PC-3 (cell line): ENCODE measurements around the gene MEGF10. TPM values are rescaled to one million over a fixed set of nuclear protein-coding genes. Genes with fewer than 3 reads are reported as not detected.

Source experiments
- ATAC-seq: fragments of 200-7000 bp; cut with Tn5 transposase; 2 replicates; pipeline ENCODE4 v1.9.1; 2020; ENCODE audit warnings: mild to moderate bottlenecking, moderate library complexity
- BruUV-seq: library from RNA; stranded (reverse); fragments of 400-500 nt; replicated peaks from 2 replicates; lab custom pipeline; 2021; lab: Mats Ljungman, UMichigan
- CTCF ChIA-PET: fragments of 300-600 bp; sonication (Branson Sonifier 250); formaldehyde crosslinking; loops from one replicate; lab custom pipeline; 2022; ENCODE audit warnings: antibody characterized with exemption; lab: Charles Lee
- POLR2A ChIA-PET: fragments of 300-600 bp; sonication (Branson Sonifier 250); formaldehyde crosslinking; loops from one replicate; lab custom pipeline; 2022; ENCODE audit warnings: antibody characterized with exemption; ENCODE audit not compliant: unreplicated experiment; lab: Charles Lee
- DNase-seq: peaks from one replicate; pipeline ENCODE4 v3.0.0-alpha.2; 2015
- H2AFZ ChIP-seq: fragments of 300-600 bp; sonication (generic); 2 replicates; pipeline ENCODE4 v1.6.0; 2016; ENCODE audit warnings: antibody characterized with exemption, low read length
- H3F3A ChIP-seq: fragments of 300-600 bp; sonication (generic); one replicate; pipeline ENCODE4 v1.6.0; 2017; ENCODE audit warnings: antibody characterized with exemption, low read length, control low read depth, mild to moderate bottlenecking; ENCODE audit not compliant: unreplicated experiment
- H3K27ac ChIP-seq: fragments of 300-600 bp; sonication (generic); 2 replicates; pipeline ENCODE4 v1.5.1; 2016; ENCODE audit warnings: mild to moderate bottlenecking, low read length
- H3K27me3 ChIP-seq: fragments of 300-600 bp; sonication (generic); 2 replicates; pipeline ENCODE4 v1.6.1; 2016; ENCODE audit warnings: low read length, mixed read lengths
- H3K36me3 ChIP-seq: fragments of 300-600 bp; sonication (generic); 2 replicates; pipeline ENCODE4 v1.6.1; 2016; ENCODE audit warnings: low read depth, mixed run types, low read length, mixed read lengths
- H3K4me1 ChIP-seq: fragments of 300-600 bp; sonication (generic); 2 replicates; pipeline ENCODE4 v1.5.1; 2016; ENCODE audit warnings: low read length; ENCODE audit not compliant: insufficient read depth
- H3K4me2 ChIP-seq: fragments of 300-600 bp; sonication (generic); 2 replicates; pipeline ENCODE4 v1.6.0; 2016; ENCODE audit warnings: low read length
- H3K4me3 ChIP-seq: fragments of 300-600 bp; sonication (generic); 2 replicates; pipeline ENCODE4 v1.5.1; 2016; ENCODE audit warnings: mild to moderate bottlenecking, low read length, mixed read lengths
- H3K79me2 ChIP-seq: fragments of 300-600 bp; sonication (generic); 2 replicates; pipeline ENCODE4 v1.6.1; 2017; ENCODE audit warnings: low read length, mixed read lengths
- H3K9ac ChIP-seq: fragments of 300-600 bp; sonication (generic); 2 replicates; pipeline ENCODE4 v1.6.0; 2016; ENCODE audit warnings: mild to moderate bottlenecking, low read length
- H3K9me2 ChIP-seq: fragments of 300-600 bp; sonication (generic); replicated peaks from 2 replicates; pipeline ENCODE4 v1.6.1; 2016; ENCODE audit warnings: mixed run types, low read length, mixed read lengths
- H3K9me3 ChIP-seq: fragments of 300-600 bp; sonication (generic); 2 replicates; pipeline ENCODE4 v1.6.1; 2016; ENCODE audit warnings: low read length, mixed read lengths
- H4K20me1 ChIP-seq: fragments of 300-600 bp; sonication (generic); 2 replicates; pipeline ENCODE4 v1.6.1; 2016; ENCODE audit warnings: low read length, mixed read lengths
- EZH2 ChIP-seq: fragments of 300-600 bp; sonication (generic); IDR thresholded peaks from one replicate; pipeline ENCODE4 v1.6.1; 2017; ENCODE audit warnings: antibody characterized with exemption, mild to moderate bottlenecking, low read length; ENCODE audit not compliant: unreplicated experiment
- EZH2phosphoT487 ChIP-seq: fragments of 300-600 bp; sonication (generic); IDR thresholded peaks from 2 replicates; pipeline ENCODE4 v1.6.1; 2018; ENCODE audit warnings: mild to moderate bottlenecking, antibody characterized with exemption, low read length, borderline replicate concordance
- intact Hi-C: fragments of 100-400 bp; cut with micrococcal nuclease; formaldehyde crosslinking; loops from 2 replicates; pipeline ENCODE4 v1.9.0; 2023
- total RNA-seq: library from RNA; depleted of rRNA; stranded (reverse); fragments of >200 nt; gene quantifications from 2 replicates; pipeline ENCODE4 v1.2.3, GENCODE V29; 2014
- TF ChIP-seq, protein P1 (sequence below): fragments of 300-600 bp; sonication (generic); conservative IDR thresholded peaks from 2 replicates; pipeline ENCODE4 v1.5.1; 2017; ENCODE audit warnings: antibody characterized with exemption, low read depth, mild to moderate bottlenecking, low read length

MEGF10 gene
- total RNA-seq, 1 experiment from 2014 or later: not detected

DNA sequence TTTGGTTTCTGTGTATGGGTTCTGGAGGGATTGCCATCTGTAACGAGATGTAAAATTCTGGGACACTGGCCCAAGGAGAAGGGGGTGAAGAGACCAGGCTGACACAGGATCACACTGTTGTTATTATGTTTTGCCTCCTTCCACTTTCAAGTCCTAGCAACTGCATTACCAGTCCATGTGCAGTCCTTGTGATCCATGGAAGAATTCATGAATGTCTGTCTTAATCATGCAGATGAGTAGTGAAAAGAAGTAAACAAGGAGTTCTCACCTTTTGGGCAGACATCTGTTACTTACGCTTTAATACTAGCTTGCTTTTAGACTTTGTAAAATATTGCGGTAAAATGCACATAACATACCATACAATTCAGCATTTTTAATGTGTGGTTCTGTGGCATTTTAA lies 18.3 kb downstream of the MEGF10 start:
- POLR2A ChIA-PET: no interaction called here
- no peaks in the 10 kb centered on the region for H3K9me3 ChIP-seq
- no peaks in the 10 kb centered on the region for H3K9me2 ChIP-seq
- H3K27me3 ChIP-seq: peaks cover 37% of the 10 kb centered on the region
- no peaks in the 10 kb centered on the region for H3K79me2 ChIP-seq
- H4K20me1 ChIP-seq: no peaks in the 10 kb centered on the region
- no peaks in the 10 kb centered on the region for H3K36me3 ChIP-seq
- H3K27ac ChIP-seq: no peak overlapping the region
- no peak overlapping the region for H3K4me2 ChIP-seq
- no peaks in the 10 kb centered on the region for H3K4me1 ChIP-seq
- TF ChIP-seq EZH2: no peak
- TF ChIP-seq EZH2phosphoT487: no peak
- TF ChIP-seq, protein P1, sequence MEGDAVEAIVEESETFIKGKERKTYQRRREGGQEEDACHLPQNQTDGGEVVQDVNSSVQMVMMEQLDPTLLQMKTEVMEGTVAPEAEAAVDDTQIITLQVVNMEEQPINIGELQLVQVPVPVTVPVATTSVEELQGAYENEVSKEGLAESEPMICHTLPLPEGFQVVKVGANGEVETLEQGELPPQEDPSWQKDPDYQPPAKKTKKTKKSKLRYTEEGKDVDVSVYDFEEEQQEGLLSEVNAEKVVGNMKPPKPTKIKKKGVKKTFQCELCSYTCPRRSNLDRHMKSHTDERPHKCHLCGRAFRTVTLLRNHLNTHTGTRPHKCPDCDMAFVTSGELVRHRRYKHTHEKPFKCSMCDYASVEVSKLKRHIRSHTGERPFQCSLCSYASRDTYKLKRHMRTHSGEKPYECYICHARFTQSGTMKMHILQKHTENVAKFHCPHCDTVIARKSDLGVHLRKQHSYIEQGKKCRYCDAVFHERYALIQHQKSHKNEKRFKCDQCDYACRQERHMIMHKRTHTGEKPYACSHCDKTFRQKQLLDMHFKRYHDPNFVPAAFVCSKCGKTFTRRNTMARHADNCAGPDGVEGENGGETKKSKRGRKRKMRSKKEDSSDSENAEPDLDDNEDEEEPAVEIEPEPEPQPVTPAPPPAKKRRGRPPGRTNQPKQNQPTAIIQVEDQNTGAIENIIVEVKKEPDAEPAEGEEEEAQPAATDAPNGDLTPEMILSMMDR: no peak
- H3F3A ChIP-seq: no peaks in the 10 kb centered on the region
- no peak overlapping the region for H3K9ac ChIP-seq
- H2AFZ ChIP-seq: no peak overlapping the region
- no peak overlapping the region for H3K4me3 ChIP-seq
- no peak for DNase-seq
- intact Hi-C loops: no loop called here
- no peak for ATAC-seq
- BruUV-seq: no TSS peak
- CTCF ChIA-PET: no interaction called here

DNA sequence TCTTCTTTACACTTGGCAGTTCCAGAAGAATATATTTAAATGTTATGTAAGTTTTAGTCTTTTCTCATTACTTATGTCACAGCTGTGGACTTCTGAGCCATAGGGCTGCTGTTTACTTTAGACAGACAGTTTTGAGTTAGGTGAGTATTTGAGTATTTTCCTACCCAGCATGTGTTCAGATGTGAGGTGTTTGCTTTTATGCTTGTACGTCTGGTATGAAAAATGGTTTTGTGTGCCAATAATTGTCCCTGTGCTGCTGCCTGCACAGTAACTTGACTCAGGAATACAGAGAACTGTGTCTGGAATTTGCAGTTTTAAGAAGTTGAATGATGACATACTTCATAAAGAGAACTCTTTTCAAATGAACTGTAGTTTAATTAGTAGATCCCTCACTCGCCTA lies 20.8 kb downstream of the MEGF10 start:
- Histone ChIP-seq H4K20me1 (no peaks in the 10 kb centered on the region), H2AFZ (no peak overlapping the region), H3K27me3 (peaks cover 45% of the 10 kb centered on the region), H3K79me2 (no peaks in the 10 kb centered on the region), H3K4me1 (no peaks in the 10 kb centered on the region), H3K4me2 (no peak overlapping the region), H3F3A (no peaks in the 10 kb centered on the region), H3K9me2 (no peaks in the 10 kb centered on the region), H3K27ac (no peak overlapping the region), H3K9me3 (no peaks in the 10 kb centered on the region), H3K9ac (no peak overlapping the region), H3K36me3 (no peaks in the 10 kb centered on the region), H3K4me3 (no peak overlapping the region)
- ChIA-PET CTCF (no interaction called here), POLR2A (no interaction called here)
- TF ChIP-seq EZH2phosphoT487 (no peak), EZH2 (no peak)
- TF ChIP-seq, protein P1: no peak
- BruUV-seq: no TSS peak
- intact Hi-C loops: loop anchor here (5.0 kb wide), 2 partner anchors 269 to 654 kb away; no protein-coding TSS in a partner anchor
- DNase-seq (no peak), ATAC-seq (no peak)

DNA sequence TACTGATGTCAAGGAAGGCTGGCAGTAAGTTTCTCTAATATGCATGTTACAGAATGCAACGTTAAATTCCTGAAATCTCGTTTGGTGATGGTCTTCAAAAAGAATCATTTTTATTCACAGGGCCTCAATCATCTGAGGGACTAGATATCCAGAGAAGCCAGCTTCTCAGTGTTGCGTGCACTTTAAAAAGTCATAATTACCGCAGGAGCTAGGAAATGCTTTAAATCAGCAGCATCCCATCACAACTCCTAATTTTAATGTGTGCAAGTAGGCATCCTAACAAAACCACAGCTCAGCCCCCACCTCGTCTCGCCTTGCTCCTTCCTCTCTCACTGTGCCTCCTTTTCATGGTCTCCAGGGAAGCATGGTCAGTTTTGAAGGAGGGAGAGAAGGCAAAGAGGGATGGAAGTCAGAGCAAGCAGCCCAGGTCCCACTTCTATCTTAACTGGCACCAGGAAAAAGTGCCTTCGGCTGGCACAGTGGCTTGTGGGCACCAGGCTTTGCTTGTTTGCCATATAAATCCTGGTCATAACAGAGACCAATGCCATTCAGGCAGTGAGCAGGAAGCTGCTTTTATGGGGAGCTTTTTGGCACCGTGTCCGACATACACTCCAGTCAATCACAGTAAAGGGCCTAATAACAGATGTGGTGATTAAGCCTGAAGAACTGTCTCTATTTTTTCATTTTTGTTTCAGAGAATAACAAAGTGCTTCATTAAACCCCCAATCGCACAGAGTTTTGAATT lies 21.4 kb downstream of the MEGF10 start:
- no peaks in the 10 kb centered on the region for H3F3A ChIP-seq
- ChIA-PET POLR2A (no interaction called here), CTCF (interaction anchor here (0.5 kb wide), 1 partner anchor 25 kb away, joined by 3 read pairs; no protein-coding TSS in a partner anchor)
- H4K20me1 ChIP-seq: no peaks in the 10 kb centered on the region
- ATAC-seq: no peak
- H2AFZ ChIP-seq: no peak overlapping the region
- no peak overlapping the region for H3K4me3 ChIP-seq
- H3K4me2 ChIP-seq: no peak overlapping the region
- H3K27ac ChIP-seq: no peak overlapping the region
- no peaks in the 10 kb centered on the region for H3K9me2 ChIP-seq
- no peaks in the 10 kb centered on the region for H3K9me3 ChIP-seq
- TF ChIP-seq EZH2 (no peak), EZH2phosphoT487 (no peak)
- TF ChIP-seq, protein P1: no peak
- peaks cover 50% of the 10 kb centered on the region for H3K27me3 ChIP-seq
- no peak for DNase-seq
- intact Hi-C loops: loop anchor here (5.0 kb wide), 2 partner anchors 270 to 655 kb away; no protein-coding TSS in a partner anchor
- H3K79me2 ChIP-seq: no peaks in the 10 kb centered on the region
- H3K36me3 ChIP-seq: no peaks in the 10 kb centered on the region
- no peaks in the 10 kb centered on the region for H3K4me1 ChIP-seq
- no peak overlapping the region for H3K9ac ChIP-seq
- BruUV-seq: no TSS peak
